Brain pericyte (primary cell): Measurements from ENCODE around the gene FPGS.
"Not testable (repeated sequence)": the region's sequence is repeated elsewhere in the genome, so short reads cannot be mapped to it uniquely, and the experiment has no call there.

Experiments used
- DNase-seq: peaks from one replicate; pipeline ENCODE4 v3.0.0-alpha.2; 2012; ENCODE audit warnings: low read depth, low spot score

The FPGS gene

DNA sequence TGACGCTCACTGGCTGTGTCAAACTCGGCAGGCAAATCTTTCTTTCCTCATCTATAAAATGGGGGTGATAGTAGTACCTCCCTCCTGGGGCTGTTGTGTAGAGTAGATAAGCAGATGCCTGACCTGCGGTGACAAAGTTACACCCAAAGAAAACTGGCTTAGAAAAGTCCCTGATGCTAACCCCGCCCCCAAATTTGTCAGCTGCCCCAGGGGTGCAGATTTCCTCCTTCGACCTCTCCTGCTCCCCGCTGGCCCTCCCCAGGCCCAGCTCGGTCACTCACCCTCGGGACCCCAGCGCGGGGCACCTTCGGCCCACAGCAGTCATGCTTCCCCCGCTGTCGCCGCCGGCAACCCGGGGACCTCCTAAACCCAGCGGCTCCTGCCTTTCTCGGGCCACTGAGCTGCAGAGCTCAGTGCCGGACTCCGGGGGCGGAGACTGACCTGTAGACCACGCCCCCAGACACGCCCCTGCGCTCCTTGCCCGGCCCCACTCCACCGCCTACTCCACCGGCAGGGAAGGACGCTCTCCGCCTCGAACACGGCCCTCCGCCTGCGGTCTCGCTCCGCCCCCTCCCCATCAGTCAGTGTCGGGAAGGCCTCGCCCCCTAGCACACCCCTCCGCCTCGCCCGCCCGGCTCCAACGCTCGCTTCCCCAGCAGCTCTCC, 31.6 kb upstream of the FPGS start:
- DNase-seq, result peak; percentile 96

GRCh38 chr9:127771570-127772189, 31.0 kb upstream of the FPGS start:
- DNase-seq, result no peak

- no peak for DNase-seq
Measured at GRCh38 chr9:127772603-127773002, 30.1 kb upstream of the FPGS start.

DNA sequence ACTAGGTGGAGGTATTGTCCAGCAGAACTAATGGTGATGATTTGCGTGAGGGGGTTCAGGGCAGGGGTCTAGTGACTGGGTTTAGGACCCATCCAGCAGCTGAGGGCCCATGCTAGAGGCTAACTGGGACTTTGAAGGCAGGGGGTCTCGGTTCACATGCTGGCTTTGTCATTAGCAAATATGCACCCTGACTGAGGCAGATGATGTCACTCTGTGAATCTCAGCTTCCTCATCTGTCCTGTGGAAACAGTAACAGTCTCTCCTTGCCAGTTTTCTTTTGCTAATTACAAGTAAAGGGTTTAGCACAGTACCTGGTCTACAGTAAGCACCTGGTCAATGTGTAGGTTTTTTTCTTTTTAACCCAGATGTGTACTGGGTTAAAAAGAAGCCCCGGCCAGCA, 29.4 kb upstream of the FPGS start:
- DNase-seq, result no peak

DNA sequence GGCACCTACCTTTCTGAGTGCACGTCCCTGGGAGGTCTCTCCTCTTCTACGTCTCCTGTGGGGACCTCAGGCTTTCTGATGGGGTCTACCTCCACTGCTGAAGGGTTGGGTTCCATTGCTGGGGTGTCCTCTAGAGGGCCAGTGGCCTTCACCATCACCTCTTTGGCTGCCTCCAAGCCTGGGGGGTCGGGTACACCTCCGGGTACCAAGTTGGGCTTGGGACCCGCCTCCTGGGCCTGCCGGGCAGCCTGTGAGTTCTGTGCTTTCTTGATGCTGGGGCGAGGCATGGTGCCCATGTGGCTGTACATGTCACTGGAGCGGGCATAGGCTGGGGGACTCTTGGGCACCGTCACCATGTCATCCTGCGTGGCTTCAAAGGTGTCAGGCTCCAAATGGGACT, 28.7 kb upstream of the FPGS start:
- no peak for DNase-seq

GRCh38 chr9:127776195-127776923, 26.3 kb upstream of the FPGS start:
- DNase-seq, result no peak

- DNase-seq, result no peak
Measured at GRCh38 chr9:127776924-127777289, 25.8 kb upstream of the FPGS start.

GRCh38 chr9:127777368-127777980, 25.2 kb upstream of the FPGS start:
- no peak for DNase-seq

DNA sequence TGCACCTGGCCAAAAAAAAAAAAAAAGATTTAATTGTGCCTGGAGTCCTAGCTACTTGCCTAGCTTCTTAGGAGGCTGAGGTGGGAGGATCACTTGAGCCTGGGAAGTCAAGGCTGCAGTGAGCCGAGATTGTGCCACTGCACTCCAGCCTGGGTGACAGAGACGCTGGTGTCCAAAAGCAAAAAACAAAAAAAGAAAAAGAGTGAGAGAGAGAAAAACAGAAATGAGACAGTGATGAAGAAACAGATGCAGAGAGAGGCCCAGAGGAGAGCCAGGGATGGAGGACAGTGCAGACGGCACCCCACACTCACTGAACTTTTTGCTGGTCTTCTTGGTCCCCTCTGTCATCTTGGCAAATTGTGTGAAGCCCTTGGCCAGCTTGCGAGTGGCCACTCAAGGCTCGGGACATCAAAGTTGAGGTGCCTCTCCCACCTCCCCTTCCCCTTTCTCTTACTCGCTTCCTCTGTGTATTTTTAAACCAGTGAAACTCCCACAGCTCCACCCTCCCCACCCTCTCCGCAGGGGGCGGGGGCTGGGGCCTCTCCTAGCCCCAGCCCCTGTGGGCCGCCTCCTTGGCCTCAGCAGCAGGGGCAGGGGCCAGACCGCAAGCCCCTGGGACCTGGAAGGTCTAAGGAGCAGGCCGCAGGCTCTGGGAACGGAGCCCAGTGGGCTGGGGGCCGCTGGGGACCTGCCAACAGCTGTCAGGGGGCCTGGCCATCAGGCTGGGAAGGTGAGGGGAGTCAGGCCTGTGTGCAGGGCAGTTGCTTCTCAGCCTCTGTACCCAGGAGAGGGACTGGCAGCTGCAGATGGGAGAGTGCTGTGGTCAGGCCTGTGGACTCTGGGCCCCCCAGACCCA, 24.2 kb upstream of the FPGS start, which contains the start of gene SH2D3C:
SH2D3C (minus strand) TSS at position 387 of the 856 bp plus-strand sequence; CDS start at position 348, 39 bp downstream.
- DNase-seq, result peak; percentile 57

DNA sequence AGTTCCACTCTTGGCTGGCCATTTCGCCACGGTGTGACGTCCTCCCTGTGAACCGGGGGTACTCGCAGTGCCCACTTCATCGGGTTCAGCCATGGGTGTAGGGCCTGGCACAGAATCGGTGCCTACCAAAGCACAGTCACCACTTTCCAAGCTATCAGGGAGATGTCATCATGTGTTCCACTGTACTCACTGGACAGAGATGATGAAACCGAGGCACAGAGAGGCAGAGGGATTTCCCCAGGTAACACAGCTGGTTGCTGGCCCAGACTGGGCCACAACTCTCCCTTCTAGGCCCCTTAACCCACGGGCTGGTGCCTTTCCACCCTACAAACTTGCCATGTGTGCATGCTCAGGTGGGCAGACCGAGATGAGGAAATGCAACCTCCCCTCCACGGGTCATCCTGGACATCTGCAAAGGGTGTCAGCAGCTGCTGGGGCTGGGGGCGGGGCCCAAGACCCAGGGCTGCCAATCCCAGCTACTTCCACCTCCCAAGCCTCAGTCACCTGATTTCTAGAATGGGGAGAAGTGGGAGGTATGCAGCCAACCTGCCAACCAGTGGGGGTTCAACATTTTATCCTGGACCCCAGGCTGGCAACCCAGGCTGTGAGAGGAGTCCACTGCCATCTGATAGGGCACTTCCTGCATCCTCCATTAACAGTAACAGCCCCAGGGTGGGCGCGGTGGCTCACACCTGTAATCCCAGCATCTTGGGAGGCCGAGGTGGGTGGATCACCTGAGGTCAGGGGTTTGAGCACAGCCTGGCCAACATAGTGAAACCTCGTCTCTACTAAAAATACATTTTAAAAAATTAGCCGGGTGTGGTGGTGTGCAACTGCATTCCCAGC, 23.3 kb upstream of the FPGS start:
- no peak for DNase-seq

GRCh38 chr9:127780126-127780885, 22.4 kb upstream of the FPGS start:
- DNase-seq, result no peak

DNA sequence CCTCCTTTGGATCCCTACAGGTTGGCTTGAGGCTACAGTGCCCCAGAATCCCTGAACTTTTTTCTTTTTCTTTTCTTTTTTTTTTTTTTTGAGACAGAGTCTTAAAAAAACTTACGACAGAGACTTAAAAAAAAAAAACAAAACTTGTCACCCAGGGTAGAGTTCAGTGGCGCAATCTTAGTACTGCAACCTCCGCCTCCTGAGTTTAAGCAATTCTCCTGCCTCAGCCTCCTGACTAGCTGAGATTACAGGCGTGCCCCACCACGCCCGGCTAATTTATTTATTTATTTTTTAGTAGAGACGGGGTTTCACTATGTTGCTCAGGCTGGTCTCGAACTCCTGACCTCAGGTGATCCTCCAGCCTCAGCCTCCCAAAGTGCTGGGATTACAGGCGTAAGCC, 21.8 kb upstream of the FPGS start:
- DNase-seq, result not testable (repeated sequence)

DNA sequence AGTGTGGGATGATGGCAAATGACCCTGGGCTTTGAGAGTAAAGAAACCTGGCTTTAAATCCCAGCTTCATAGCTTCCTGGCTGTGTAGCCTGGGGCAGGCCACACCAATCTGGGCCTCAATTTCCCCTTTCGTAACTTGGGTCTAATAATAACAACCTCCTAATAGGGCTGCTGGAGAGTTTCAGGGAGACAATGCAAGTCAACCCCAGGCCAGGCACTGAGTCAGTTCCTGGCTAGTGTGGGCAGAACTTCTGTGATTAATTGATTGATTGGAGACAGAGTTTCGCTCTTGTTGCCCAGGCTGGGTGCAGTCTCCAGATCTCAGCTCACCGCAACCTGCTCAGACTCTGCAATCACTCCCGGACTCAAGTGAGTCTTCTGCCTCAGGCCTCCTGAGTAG, 20.9 kb upstream of the FPGS start:
- no peak for DNase-seq

- DNase-seq, result no peak
Measured at GRCh38 chr9:127783111-127784008, 19.3 kb upstream of the FPGS start.

GRCh38 chr9:127785023-127785932, 17.4 kb upstream of the FPGS start:
- DNase-seq, result peak; percentile 55

DNA sequence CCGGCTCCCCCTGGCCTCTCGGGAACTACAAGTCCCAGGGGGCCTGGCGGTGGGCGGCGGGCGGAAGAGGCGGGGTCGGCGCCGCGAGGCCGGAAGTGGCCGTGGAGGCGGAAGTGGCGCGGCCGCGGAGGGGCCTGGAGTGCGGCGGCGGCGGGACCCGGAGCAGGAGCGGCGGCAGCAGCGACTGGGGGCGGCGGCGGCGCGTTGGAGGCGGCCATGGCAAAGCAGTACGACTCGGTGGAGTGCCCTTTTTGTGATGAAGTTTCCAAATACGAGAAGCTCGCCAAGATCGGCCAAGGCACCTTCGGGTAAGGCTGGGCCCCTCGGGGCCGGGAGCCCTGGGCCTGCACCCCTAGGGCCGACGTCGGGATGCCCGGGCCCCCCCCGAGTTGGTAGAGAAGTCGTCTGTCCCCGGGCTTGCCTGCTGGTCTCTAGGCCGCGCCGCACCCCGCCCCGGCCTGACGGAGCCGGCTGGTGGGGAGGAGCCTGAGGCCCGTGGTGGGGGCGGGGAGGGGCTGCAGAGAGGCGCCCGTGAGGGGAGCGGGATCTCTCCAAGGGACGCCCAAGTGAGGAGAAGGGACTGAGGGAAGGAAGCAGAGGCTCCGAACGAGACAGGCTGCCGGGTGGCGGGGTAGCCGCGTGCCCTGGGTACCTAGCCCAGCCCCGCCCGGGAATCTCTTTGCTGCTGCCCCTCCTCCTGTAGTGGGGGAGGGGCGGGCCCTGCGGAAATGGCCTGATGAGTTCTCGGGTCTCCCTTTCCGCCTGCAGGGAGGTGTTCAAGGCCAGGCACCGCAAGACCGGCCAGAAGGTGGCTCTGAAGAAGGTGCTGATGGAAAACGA, 16.5 kb upstream of the FPGS start, which contains the start of gene CDK9:
CDK9 (plus strand) TSS at position 102 of the 840 bp plus-strand sequence; CDS start at position 217, 115 bp downstream.
- no peak for DNase-seq

DNA sequence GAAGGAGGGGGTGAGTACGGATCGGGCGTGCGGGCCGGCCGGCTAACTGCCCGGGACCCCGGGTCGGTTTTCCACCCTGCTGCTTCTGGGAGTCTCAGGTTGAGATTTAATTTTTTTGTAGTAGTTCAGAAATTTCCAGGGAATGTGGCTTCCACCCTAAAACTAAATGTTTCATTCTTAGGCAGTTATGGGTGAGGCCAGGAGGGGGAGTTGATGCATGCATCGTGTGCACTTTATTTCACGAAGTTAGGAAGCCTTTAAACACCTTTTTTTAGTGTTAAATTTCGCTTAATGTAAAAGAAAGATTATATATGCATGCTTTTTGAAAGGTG, 15.9 kb upstream of the FPGS start:
- DNase-seq, result no peak
